GM23338 (cell line): ENCODE results near the gene CACNA2D2. TPM values are rescaled to one million over a fixed set of nuclear protein-coding genes. Genes with fewer than 3 reads are reported as not detected.

ENCODE experiments used
- ATAC-seq: fragments of 200-7000 bp; cut with Tn5 transposase; 3 replicates; pipeline ENCODE4 v1.9.1; 2020
- DNase-seq: peaks from one replicate; pipeline ENCODE4 v3.0.0-alpha.2; 2015; ENCODE audit warnings: low spot score
- H2AFZ ChIP-seq: fragments of 200-600 bp; sonication (generic); 2 replicates; pipeline ENCODE4 v1.8.0; 2016; ENCODE audit warnings: antibody characterized with exemption, mild to moderate bottlenecking, moderate library complexity
- H3F3A ChIP-seq: fragments of 200-600 bp; sonication (generic); replicated peaks from 2 replicates; pipeline ENCODE4 v1.8.0; 2017; ENCODE audit warnings: antibody characterized with exemption, mixed run types, low read depth
- H3K27ac ChIP-seq: fragments of 200-600 bp; sonication (generic); 2 replicates; pipeline ENCODE4 v1.6.1; 2016; ENCODE audit warnings: low read depth
- H3K27me3 ChIP-seq: fragments of 200-600 bp; sonication (generic); 2 replicates; pipeline ENCODE4 v1.8.0; 2016; ENCODE audit warnings: mild to moderate bottlenecking, mixed run types, moderate library complexity; ENCODE audit not compliant: insufficient read depth
- H3K36me3 ChIP-seq: fragments of 200-600 bp; sonication (generic); 2 replicates; pipeline ENCODE4 v1.8.0; 2016; ENCODE audit warnings: mild to moderate bottlenecking; ENCODE audit not compliant: insufficient read depth
- H3K4me1 ChIP-seq: fragments of 200-600 bp; sonication (generic); 2 replicates; pipeline ENCODE4 v1.8.0; 2016; ENCODE audit warnings: mild to moderate bottlenecking, moderate library complexity; ENCODE audit not compliant: insufficient read depth
- H3K4me2 ChIP-seq: fragments of 200-600 bp; sonication (generic); 2 replicates; pipeline ENCODE4 v1.7.1; 2017; ENCODE audit warnings: mixed run types
- H3K4me3 ChIP-seq: fragments of 200-600 bp; sonication (generic); 2 replicates; pipeline ENCODE4 v1.6.1; 2016; ENCODE audit warnings: mixed run types
- H3K79me2 ChIP-seq: fragments of 200-600 bp; sonication (generic); replicated peaks from 2 replicates; pipeline ENCODE4 v1.8.0; 2017; ENCODE audit warnings: mild to moderate bottlenecking; ENCODE audit not compliant: insufficient read depth
- H3K9me2 ChIP-seq: fragments of 200-600 bp; sonication (generic); 2 replicates; pipeline ENCODE4 v1.8.0; 2017; ENCODE audit not compliant: insufficient read depth
- H4K20me1 ChIP-seq: fragments of 200-600 bp; sonication (generic); replicated peaks from 2 replicates; pipeline ENCODE4 v1.8.0; 2017; ENCODE audit warnings: mild to moderate bottlenecking; ENCODE audit not compliant: insufficient read depth
- H3K27ac Mint-ChIP-seq: 2 replicates; pipeline ENCODE4 v1.8.0; 2020; ENCODE audit warnings: inconsistent platforms, mild to moderate bottlenecking, moderate library complexity, mixed read lengths
- H3K27me3 Mint-ChIP-seq: 3 replicates; pipeline ENCODE4 v1.8.0; 2022; ENCODE audit warnings: low read depth, mild to moderate bottlenecking, moderate library complexity, mixed read lengths, inconsistent platforms; ENCODE audit not compliant: insufficient read depth, poor library complexity
- H3K36me3 Mint-ChIP-seq: 3 replicates; pipeline ENCODE4 v1.8.0; 2021; ENCODE audit warnings: low read depth, mild to moderate bottlenecking, inconsistent platforms, moderate library complexity, mixed read lengths
- H3K4me1 Mint-ChIP-seq: 3 replicates; pipeline ENCODE4 v1.8.0; 2020; ENCODE audit warnings: mild to moderate bottlenecking, inconsistent platforms, mixed read lengths
- H3K4me3 Mint-ChIP-seq: 3 replicates; pipeline ENCODE4 v1.8.0; 2021; ENCODE audit warnings: moderate library complexity, mild to moderate bottlenecking, inconsistent platforms, mixed read lengths
- H3K9me3 Mint-ChIP-seq: 3 replicates; pipeline ENCODE4 v1.8.0; 2020; ENCODE audit warnings: moderate library complexity, mild to moderate bottlenecking, inconsistent platforms, mixed read lengths
- CREB1 ChIP-seq: fragments of 250-450 bp; sonication (Bioruptor Pico); IDR thresholded peaks from 2 replicates; pipeline ENCODE4 v1.5.0; 2020; ENCODE audit warnings: low read depth, mild to moderate bottlenecking, moderate library complexity
- EZH2 ChIP-seq: fragments of 200-600 bp; sonication (generic); IDR thresholded peaks from one replicate; pipeline ENCODE4 v1.8.0; 2017; ENCODE audit warnings: antibody characterized with exemption, mild to moderate bottlenecking, low read depth; ENCODE audit not compliant: unreplicated experiment
- EZH2phosphoT487 ChIP-seq: fragments of 200-600 bp; sonication (generic); IDR thresholded peaks from one replicate; pipeline ENCODE4 v1.8.1; 2018; ENCODE audit warnings: antibody characterized with exemption; ENCODE audit not compliant: unreplicated experiment
- JUNB ChIP-seq: IDR thresholded peaks from one replicate; pipeline ENCODE4 v1.6.1; 2016; ENCODE audit warnings: antibody characterized with exemption; ENCODE audit not compliant: unreplicated experiment
- NANOG ChIP-seq: IDR thresholded peaks from 2 replicates; pipeline ENCODE4 v1.6.1; 2016; ENCODE audit warnings: antibody characterized with exemption, borderline replicate concordance
- polyA plus RNA-seq: library from polyadenylated mRNA; unstranded; fragments of >200 nt; fragmentation: Nextera tagmentation; extraction: Ambion mirVana; gene quantifications from 2 replicates; pipeline ENCODE4 v1.2.1, GENCODE V29; 2016
- total RNA-seq: library from RNA; depleted of rRNA; stranded (reverse); fragments of >200 nt; shearing (Covaris generic); gene quantifications from 2 replicates; pipeline ENCODE4 v1.2.3, GENCODE V29; 2014
- TF ChIP-seq, protein P1 (sequence below), 2 experiments: fragments of 200-600 bp in 1 of 2; sonication (generic) in 1 of 2; conservative IDR thresholded peaks; 2 replicates each; pipeline versions ENCODE4 v1.5.1 to v1.6.1; 2016 to 2017; ENCODE audit warnings: antibody characterized with exemption in 2 of 2, low read depth in 2 of 2, mild to moderate bottlenecking in 2 of 2, moderate library complexity in 1 of 2
- TF ChIP-seq, protein P2 (sequence below): IDR thresholded peaks from one replicate; pipeline ENCODE4 v1.6.1; 2018; ENCODE audit warnings: antibody characterized with exemption; ENCODE audit not compliant: unreplicated experiment
- TF ChIP-seq, protein P3 (sequence below): fragments of 250-450 bp; sonication (Bioruptor Pico); IDR thresholded peaks from 2 replicates; pipeline ENCODE4 v1.5.0; 2020; ENCODE audit warnings: mild to moderate bottlenecking, moderate library complexity

CACNA2D2 gene
- total and polyA plus RNA-seq, 2 experiments from 2014 or later, result 4.7 to 11.4 TPM

DNA sequence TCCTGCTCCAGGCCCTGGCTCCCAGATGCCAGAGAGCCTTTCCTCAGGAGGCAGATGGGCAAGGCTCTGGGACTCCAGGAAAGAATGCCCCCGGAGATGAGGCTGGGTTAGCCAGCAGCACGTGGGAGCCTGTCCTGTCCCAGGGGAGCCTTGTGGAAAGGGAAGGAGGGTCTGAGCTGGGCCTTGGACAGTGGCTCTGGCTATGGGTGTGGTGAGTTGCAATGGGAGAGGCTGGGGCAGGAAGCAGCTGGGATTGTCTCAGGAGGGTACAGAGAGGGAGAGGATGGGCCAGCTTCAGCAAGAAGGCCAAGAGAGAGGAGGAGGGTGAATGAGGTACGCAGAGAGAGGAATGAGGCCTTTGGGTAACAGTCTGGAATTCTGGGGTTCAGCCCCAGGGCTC lies 17.4 kb upstream of the CACNA2D2 start (continued):
- TF ChIP-seq, protein P1, sequence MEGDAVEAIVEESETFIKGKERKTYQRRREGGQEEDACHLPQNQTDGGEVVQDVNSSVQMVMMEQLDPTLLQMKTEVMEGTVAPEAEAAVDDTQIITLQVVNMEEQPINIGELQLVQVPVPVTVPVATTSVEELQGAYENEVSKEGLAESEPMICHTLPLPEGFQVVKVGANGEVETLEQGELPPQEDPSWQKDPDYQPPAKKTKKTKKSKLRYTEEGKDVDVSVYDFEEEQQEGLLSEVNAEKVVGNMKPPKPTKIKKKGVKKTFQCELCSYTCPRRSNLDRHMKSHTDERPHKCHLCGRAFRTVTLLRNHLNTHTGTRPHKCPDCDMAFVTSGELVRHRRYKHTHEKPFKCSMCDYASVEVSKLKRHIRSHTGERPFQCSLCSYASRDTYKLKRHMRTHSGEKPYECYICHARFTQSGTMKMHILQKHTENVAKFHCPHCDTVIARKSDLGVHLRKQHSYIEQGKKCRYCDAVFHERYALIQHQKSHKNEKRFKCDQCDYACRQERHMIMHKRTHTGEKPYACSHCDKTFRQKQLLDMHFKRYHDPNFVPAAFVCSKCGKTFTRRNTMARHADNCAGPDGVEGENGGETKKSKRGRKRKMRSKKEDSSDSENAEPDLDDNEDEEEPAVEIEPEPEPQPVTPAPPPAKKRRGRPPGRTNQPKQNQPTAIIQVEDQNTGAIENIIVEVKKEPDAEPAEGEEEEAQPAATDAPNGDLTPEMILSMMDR (conservative IDR thresholded peaks at IDR 0.05; ENCODE audit: low read depth in 2 of 2), result no peak
- TF ChIP-seq CREB1 (CRISPR knock-in tag), result no peak

DNA sequence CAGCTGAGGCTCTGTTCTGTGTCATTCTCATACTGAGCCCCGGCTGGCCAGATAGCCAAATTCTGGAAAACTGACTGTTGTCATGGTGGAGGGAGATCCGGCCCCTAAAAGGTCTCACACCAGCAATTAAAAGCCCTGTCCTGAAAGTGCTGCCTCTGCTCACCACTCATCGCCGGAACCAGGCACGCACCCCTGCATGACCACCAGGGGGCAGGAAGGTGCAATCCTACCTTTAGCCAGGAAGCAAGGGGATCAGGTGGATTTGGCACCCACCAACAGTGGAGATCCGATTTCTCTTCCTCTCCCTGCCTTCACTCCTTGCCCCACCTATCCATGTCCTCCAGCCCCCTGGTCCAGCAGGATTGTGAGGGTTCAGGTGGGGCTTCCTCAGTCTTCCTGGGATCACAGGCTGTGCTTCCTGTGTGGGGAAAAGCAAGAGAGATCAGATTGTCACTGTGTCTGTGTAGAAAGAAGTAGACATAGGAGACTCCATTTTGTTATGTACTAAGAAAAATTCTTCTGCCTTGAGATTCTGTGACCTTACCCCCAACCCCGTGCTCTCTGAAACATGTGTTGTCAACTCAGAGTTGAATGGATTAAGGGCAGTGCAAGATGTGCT lies 16.1 kb upstream of the CACNA2D2 start:
- Histone ChIP-seq H3K9me2 (no peaks in the 10 kb centered on the region), H2AFZ (peak overlapping the region; percentile 79; the same call in 1 of the 2 replicates), H3K27ac (peak overlapping the region; percentile 84), H3K36me3 (no peaks in the 10 kb centered on the region), H3K27me3 (no peaks in the 10 kb centered on the region), H3F3A (peaks cover 9% of the 10 kb centered on the region), H3K4me1 (peaks cover 61% of the 10 kb centered on the region), H3K79me2 (no peaks in the 10 kb centered on the region), H3K4me3 (no peak overlapping the region), H4K20me1 (no peaks in the 10 kb centered on the region), H3K4me2 (peak overlapping the region; percentile 71)
- H3K4me3 Mint-ChIP-seq, result no peak overlapping the region
- DNase-seq (peak; percentile 89), ATAC-seq (peak; percentile 57)
- TF ChIP-seq CREB1 (CRISPR knock-in tag), result peak; percentile 33; the same call in 1 of the 2 replicates
- TF ChIP-seq EZH2, result no peak
- no peak for TF ChIP-seq JUNB
- TF ChIP-seq EZH2phosphoT487, result no peak
- TF ChIP-seq, protein P2, sequence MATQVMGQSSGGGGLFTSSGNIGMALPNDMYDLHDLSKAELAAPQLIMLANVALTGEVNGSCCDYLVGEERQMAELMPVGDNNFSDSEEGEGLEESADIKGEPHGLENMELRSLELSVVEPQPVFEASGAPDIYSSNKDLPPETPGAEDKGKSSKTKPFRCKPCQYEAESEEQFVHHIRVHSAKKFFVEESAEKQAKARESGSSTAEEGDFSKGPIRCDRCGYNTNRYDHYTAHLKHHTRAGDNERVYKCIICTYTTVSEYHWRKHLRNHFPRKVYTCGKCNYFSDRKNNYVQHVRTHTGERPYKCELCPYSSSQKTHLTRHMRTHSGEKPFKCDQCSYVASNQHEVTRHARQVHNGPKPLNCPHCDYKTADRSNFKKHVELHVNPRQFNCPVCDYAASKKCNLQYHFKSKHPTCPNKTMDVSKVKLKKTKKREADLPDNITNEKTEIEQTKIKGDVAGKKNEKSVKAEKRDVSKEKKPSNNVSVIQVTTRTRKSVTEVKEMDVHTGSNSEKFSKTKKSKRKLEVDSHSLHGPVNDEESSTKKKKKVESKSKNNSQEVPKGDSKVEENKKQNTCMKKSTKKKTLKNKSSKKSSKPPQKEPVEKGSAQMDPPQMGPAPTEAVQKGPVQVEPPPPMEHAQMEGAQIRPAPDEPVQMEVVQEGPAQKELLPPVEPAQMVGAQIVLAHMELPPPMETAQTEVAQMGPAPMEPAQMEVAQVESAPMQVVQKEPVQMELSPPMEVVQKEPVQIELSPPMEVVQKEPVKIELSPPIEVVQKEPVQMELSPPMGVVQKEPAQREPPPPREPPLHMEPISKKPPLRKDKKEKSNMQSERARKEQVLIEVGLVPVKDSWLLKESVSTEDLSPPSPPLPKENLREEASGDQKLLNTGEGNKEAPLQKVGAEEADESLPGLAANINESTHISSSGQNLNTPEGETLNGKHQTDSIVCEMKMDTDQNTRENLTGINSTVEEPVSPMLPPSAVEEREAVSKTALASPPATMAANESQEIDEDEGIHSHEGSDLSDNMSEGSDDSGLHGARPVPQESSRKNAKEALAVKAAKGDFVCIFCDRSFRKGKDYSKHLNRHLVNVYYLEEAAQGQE, result no peak
- TF ChIP-seq, protein P1 (conservative IDR thresholded peaks at IDR 0.05; ENCODE audit: low read depth in 2 of 2), result peak; percentile 95 to 99
- TF ChIP-seq NANOG, result no peak
- TF ChIP-seq, protein P3, sequence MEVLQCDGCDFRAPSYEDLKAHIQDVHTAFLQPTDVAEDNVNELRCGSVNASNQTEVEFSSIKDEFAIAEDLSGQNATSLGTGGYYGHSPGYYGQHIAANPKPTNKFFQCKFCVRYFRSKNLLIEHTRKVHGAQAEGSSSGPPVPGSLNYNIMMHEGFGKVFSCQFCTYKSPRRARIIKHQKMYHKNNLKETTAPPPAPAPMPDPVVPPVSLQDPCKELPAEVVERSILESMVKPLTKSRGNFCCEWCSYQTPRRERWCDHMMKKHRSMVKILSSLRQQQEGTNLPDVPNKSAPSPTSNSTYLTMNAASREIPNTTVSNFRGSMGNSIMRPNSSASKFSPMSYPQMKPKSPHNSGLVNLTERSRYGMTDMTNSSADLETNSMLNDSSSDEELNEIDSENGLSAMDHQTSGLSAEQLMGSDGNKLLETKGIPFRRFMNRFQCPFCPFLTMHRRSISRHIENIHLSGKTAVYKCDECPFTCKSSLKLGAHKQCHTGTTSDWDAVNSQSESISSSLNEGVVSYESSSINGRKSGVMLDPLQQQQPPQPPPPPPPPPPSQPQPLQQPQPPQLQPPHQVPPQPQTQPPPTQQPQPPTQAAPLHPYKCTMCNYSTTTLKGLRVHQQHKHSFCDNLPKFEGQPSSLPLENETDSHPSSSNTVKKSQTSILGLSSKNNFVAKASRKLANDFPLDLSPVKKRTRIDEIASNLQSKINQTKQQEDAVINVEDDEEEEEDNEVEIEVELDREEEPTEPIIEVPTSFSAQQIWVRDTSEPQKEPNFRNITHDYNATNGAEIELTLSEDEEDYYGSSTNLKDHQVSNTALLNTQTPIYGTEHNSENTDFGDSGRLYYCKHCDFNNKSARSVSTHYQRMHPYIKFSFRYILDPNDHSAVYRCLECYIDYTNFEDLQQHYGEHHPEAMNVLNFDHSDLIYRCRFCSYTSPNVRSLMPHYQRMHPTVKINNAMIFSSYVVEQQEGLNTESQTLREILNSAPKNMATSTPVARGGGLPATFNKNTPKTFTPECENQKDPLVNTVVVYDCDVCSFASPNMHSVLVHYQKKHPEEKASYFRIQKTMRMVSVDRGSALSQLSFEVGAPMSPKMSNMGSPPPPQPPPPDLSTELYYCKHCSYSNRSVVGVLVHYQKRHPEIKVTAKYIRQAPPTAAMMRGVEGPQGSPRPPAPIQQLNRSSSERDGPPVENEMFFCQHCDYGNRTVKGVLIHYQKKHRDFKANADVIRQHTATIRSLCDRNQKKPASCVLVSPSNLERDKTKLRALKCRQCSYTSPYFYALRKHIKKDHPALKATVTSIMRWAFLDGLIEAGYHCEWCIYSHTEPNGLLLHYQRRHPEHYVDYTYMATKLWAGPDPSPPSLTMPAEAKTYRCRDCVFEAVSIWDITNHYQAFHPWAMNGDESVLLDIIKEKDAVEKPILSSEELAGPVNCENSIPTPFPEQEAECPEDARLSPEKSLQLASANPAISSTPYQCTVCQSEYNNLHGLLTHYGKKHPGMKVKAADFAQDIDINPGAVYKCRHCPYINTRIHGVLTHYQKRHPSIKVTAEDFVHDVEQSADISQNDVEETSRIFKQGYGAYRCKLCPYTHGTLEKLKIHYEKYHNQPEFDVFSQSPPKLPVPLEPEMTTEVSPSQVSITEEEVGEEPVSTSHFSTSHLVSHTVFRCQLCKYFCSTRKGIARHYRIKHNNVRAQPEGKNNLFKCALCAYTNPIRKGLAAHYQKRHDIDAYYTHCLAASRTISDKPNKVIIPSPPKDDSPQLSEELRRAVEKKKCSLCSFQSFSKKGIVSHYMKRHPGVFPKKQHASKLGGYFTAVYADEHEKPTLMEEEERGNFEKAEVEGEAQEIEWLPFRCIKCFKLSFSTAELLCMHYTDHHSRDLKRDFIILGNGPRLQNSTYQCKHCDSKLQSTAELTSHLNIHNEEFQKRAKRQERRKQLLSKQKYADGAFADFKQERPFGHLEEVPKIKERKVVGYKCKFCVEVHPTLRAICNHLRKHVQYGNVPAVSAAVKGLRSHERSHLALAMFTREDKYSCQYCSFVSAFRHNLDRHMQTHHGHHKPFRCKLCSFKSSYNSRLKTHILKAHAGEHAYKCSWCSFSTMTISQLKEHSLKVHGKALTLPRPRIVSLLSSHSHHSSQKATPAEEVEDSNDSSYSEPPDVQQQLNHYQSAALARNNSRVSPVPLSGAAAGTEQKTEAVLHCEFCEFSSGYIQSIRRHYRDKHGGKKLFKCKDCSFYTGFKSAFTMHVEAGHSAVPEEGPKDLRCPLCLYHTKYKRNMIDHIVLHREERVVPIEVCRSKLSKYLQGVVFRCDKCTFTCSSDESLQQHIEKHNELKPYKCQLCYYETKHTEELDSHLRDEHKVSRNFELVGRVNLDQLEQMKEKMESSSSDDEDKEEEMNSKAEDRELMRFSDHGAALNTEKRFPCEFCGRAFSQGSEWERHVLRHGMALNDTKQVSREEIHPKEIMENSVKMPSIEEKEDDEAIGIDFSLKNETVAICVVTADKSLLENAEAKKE (CRISPR knock-in tag), result no peak
- peaks cover 34% of the 10 kb centered on the region for H3K27me3 Mint-ChIP-seq
- peak overlapping the region; percentile 48; the same call in 1 of the 2 replicates for H3K27ac Mint-ChIP-seq
- H3K36me3 Mint-ChIP-seq, result no peaks in the 10 kb centered on the region
- peaks cover 85% of the 10 kb centered on the region for H3K4me1 Mint-ChIP-seq
- H3K9me3 Mint-ChIP-seq, result no peaks in the 10 kb centered on the region
